GM06990 (cell line): Measurements from ENCODE around the gene LDB2.
"Not testable (repeated sequence)": the region's sequence is repeated elsewhere in the genome, so short reads cannot be mapped to it uniquely, and the experiment has no call there.

Experiments
- DNase-seq: peaks from one replicate; pipeline ENCODE4 v3.0.0-alpha.2; 2011; ENCODE audit not compliant: insufficient read length; ENCODE audit errors: extremely low read depth
- H3K27me3 ChIP-seq: replicated peaks from 2 replicates; pipeline ENCODE4 v1.6.0; 2011; ENCODE audit warnings: low read length; ENCODE audit not compliant: control insufficient read depth, insufficient read depth
- H3K36me3 ChIP-seq: 2 replicates; pipeline ENCODE4 v1.5.1; 2011; ENCODE audit warnings: low read length; ENCODE audit not compliant: control insufficient read depth, insufficient read depth
- H3K4me3 ChIP-seq: replicated peaks from 2 replicates; pipeline ENCODE4 v1.5.1; 2011; ENCODE audit warnings: low read depth, mild to moderate bottlenecking, control low read depth, low read length
- TF ChIP-seq, protein P1 (sequence below): IDR thresholded peaks from 2 replicates; pipeline ENCODE4 v1.5.1; 2011; ENCODE audit warnings: low read length, control low read depth, mild to moderate bottlenecking, inconsistent platforms; ENCODE audit not compliant: insufficient read depth, poor library complexity, severe bottlenecking

Gene LDB2

GRCh38 chr4:16926214-16926613, 27.8 kb upstream of the LDB2 start:
- H3K4me3 ChIP-seq: no peak overlapping the region
- TF ChIP-seq, protein P1, sequence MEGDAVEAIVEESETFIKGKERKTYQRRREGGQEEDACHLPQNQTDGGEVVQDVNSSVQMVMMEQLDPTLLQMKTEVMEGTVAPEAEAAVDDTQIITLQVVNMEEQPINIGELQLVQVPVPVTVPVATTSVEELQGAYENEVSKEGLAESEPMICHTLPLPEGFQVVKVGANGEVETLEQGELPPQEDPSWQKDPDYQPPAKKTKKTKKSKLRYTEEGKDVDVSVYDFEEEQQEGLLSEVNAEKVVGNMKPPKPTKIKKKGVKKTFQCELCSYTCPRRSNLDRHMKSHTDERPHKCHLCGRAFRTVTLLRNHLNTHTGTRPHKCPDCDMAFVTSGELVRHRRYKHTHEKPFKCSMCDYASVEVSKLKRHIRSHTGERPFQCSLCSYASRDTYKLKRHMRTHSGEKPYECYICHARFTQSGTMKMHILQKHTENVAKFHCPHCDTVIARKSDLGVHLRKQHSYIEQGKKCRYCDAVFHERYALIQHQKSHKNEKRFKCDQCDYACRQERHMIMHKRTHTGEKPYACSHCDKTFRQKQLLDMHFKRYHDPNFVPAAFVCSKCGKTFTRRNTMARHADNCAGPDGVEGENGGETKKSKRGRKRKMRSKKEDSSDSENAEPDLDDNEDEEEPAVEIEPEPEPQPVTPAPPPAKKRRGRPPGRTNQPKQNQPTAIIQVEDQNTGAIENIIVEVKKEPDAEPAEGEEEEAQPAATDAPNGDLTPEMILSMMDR: no peak
- DNase-seq: no peak
- H3K36me3 ChIP-seq: no peaks in the 10 kb centered on the region
- H3K27me3 ChIP-seq: no peaks in the 10 kb centered on the region

- DNase-seq, H3K36me3 ChIP-seq, H3K4me3 ChIP-seq, H3K27me3 ChIP-seq: not testable (repeated sequence)
Measured at GRCh38 chr4:16918716-16919115, 20.3 kb upstream of the LDB2 start.

DNA sequence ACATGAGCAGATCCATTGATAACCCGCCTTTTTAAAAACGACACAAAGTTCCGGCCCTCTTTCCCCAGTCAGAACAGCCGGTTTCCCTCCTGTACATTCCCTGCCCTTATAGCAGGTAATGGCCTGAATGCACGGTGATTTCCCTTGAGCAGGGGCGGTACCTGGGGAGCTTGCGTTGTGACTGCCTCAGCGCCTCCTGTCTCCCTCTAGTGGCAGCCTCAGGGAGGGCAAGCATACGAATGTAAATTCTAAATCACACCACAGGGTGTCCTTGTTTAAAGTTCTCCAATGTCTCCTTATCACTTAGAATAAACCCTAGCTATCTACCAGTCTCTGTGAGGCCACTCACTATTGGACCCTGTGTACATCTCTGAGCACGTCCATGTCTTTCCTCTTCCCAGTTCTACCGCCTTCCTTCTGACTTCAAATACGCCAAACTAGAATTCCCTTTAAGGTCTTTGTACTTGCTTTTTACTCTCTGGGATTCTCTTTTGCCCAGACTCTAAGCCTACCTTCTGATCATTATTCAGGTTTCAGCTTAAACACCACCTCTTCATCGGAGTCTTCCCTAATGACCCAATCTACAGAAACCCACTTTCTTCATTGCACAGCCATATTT, 18.4 kb upstream of the LDB2 start:
- peak; percentile 22 for DNase-seq
- Histone ChIP-seq H3K27me3 (no peaks in the 10 kb centered on the region), H3K36me3 (no peaks in the 10 kb centered on the region), H3K4me3 (no peak overlapping the region)
- TF ChIP-seq, protein P1: peak; percentile 97

DNA sequence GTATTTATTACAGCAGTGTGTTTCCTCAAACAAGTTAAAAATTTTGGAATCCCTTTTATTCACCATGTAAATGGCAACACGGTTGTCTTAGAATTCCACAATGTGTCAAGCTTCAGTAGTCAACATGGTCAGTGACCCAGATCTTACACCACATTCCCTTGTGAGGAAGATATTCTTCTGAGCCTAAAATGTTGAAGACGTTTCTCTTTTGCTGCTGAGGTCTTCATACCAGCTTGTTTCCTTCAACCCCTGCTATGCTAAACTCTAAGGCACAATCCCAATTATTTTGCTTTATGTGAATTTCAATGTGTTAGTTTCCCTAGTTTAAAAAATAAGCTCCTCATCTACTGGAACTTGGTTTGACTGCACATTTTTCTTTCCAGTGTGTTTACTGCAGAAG, 17.6 kb upstream of the LDB2 start:
- H3K4me3 ChIP-seq: no peak overlapping the region
- TF ChIP-seq, protein P1: no peak
- H3K27me3 ChIP-seq: no peaks in the 10 kb centered on the region
- no peaks in the 10 kb centered on the region for H3K36me3 ChIP-seq
- no peak for DNase-seq

GRCh38 chr4:16914208-16914607, 15.8 kb upstream of the LDB2 start:
- DNase-seq: no peak
- no peaks in the 10 kb centered on the region for H3K36me3 ChIP-seq
- TF ChIP-seq, protein P1: peak; percentile 39
- no peaks in the 10 kb centered on the region for H3K27me3 ChIP-seq
- no peak overlapping the region for H3K4me3 ChIP-seq

GRCh38 chr4:16912896-16913295, 14.5 kb upstream of the LDB2 start:
- H3K36me3 ChIP-seq: no peaks in the 10 kb centered on the region
- no peaks in the 10 kb centered on the region; the same call in 1 of the 2 replicates for H3K27me3 ChIP-seq
- TF ChIP-seq, protein P1: no peak
- no peak overlapping the region for H3K4me3 ChIP-seq
- DNase-seq: no peak
